Measurements from ENCODE around the gene MRPL10.

DNA sequence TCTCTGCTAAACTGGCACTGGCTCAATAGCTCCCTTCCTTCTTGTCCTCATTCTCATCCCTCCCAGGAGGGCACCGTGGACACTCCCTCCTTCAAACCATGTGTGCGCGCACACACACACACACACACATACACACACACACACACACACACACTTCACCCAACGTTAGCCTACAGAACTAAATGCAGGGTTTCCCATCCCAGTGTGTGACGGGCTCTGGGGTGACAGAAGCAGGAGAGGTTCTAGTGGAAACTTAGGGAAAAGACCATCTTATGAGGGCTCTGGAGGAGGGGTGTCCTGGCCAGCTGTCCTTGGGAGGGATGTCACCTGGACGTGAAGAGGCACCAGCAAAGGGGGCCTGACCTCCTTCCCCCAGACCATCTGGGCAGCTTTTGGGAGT lies 29.4 kb downstream of the MRPL10 start:
- TF ChIP-seq EP300 (IDR thresholded peaks at IDR 0.05) (no peak), POLR2AphosphoS5 (IDR thresholded peaks at IDR 0.05) (no peak)
- TF ChIP-seq, protein P1, sequence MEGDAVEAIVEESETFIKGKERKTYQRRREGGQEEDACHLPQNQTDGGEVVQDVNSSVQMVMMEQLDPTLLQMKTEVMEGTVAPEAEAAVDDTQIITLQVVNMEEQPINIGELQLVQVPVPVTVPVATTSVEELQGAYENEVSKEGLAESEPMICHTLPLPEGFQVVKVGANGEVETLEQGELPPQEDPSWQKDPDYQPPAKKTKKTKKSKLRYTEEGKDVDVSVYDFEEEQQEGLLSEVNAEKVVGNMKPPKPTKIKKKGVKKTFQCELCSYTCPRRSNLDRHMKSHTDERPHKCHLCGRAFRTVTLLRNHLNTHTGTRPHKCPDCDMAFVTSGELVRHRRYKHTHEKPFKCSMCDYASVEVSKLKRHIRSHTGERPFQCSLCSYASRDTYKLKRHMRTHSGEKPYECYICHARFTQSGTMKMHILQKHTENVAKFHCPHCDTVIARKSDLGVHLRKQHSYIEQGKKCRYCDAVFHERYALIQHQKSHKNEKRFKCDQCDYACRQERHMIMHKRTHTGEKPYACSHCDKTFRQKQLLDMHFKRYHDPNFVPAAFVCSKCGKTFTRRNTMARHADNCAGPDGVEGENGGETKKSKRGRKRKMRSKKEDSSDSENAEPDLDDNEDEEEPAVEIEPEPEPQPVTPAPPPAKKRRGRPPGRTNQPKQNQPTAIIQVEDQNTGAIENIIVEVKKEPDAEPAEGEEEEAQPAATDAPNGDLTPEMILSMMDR (IDR thresholded peaks at IDR 0.05), result no peak

Measured in gastroesophageal sphincter (tissue), 3 donors.